ENCODE data around the gene SIRPA.

DNA sequence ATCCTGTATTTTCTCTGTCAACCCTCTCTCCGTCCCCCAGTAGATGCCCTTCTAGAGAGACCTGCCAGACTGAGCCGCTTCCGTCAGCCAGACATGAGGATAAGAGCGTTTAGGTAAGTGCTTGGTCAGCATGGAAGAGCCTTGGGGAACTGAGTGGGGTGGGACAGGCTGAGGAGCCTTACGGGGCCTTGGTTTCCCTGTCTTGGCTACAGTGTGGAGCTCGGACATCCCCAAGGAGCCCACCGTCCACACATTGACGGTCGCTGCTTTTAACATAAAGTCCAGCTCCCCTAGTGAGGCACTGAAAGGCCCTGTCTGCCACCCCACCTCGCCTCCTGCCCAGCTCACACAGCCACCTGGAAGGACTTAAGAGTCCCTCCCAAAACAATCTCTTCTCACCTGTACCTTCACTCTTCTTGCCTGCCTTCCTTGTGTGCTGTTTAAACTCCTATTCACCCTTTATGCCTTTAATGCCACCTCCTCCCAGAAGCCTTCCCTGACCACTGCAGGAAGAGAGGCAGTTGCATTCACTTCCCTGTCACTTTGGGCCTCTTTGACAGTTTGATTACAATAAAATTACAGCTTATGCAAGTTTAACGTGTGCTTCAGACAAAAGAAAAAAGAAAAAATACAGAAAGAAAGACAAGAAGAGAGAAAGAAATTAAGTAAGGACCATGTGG lies 56.4 kb downstream of the SIRPA start:
- TF ChIP-seq, protein P1, sequence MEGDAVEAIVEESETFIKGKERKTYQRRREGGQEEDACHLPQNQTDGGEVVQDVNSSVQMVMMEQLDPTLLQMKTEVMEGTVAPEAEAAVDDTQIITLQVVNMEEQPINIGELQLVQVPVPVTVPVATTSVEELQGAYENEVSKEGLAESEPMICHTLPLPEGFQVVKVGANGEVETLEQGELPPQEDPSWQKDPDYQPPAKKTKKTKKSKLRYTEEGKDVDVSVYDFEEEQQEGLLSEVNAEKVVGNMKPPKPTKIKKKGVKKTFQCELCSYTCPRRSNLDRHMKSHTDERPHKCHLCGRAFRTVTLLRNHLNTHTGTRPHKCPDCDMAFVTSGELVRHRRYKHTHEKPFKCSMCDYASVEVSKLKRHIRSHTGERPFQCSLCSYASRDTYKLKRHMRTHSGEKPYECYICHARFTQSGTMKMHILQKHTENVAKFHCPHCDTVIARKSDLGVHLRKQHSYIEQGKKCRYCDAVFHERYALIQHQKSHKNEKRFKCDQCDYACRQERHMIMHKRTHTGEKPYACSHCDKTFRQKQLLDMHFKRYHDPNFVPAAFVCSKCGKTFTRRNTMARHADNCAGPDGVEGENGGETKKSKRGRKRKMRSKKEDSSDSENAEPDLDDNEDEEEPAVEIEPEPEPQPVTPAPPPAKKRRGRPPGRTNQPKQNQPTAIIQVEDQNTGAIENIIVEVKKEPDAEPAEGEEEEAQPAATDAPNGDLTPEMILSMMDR (IDR thresholded peaks at IDR 0.05; ENCODE audit: low read depth, low read length, poor library complexity, severe bottlenecking) = no peak
- TF ChIP-seq EZH2phosphoT487 (IDR thresholded peaks at IDR 0.05; ENCODE audit: borderline replicate concordance, low read length) = no peak
